HG02870 (cell line): Measurements from ENCODE around the gene STK11IP.

Source experiments
- ATAC-seq: cut with Tn5 transposase; IDR thresholded peaks from one replicate; pipeline ENCODE4 v1.9.1; 2021; ENCODE audit warnings: mild to moderate bottlenecking, moderate library complexity; ENCODE audit not compliant: unreplicated experiment

Gene STK11IP

DNA sequence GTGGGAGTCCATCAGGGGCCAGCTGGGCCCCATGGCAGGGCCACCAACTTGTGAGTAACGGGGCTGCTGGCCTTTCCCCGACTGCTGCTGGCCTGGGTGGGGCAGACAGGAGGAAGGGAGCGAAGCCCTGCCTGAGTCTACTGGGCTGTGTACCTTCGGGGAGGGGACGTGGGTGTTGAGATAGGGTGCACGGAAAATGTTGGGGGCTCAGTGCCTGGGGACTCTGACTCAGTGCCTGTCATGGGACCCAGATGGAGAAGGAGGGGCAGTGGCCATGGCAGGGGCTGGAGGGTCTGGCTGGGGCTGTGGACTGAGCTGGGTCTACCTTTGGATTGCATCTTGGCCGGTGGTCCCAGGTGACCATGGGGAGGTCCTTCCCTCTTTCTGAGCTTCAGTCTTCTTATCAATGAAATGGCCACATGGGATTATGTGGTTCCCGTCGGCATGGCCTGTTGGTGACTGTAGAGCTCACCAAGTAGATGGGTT, 33.8 kb downstream of the STK11IP start:
- ATAC-seq = no peak

DNA sequence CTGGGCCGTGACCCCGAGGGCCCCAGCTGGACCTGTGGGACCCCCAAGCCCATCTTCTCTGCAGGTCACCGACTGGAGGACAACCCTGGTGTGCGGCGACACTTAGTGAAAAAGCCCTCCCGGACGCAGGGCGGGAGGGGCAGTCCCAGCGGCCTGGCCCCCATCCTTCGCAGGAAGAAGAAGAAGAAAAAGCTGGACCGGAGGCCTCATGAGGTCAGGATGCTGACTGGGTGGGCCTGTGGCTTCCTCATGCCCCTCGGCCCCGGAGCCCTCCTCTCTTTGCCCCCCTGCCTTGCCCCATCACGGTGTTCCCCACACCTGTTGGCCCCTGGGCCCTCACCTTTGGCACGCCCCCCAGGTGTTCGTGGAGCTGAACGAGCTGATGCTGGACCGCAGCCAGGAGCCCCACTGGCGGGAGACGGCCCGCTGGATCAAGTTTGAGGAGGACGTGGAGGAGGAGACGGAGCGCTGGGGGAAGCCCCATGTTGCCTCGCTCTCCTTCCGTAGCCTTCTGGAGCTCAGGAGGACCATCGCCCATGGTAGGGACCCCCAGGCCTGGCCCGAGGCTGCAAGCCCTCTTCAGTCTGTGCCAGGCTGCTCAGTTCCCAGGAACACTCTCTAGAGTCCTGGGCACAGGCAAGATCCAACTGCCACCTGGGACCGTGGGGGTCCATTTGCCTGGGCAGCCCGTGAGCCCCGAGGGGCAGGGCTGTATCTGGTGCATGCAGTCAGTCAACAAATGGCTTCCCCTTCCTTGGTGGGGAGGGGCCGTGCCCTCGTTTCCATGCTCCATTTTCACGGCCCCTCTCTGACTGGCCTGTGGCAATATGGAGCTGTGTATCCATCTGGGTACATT, 34.5 kb downstream of the STK11IP start:
- ATAC-seq = no peak

DNA sequence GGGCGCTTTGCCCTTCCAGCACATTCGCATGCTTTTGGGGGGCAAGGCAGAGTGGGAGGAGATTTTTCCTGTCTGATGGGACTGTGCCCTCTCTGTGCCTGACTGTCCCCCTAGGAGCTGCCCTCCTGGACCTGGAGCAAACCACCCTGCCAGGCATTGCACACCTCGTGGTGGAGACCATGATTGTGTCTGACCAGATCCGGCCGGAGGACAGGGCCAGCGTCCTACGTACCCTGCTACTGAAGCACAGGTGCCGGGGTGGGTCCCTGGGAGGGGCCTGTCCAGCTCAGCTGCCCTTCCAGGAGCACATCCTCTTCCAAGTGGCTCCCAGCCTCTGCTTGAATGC, 35.1 kb downstream of the STK11IP start:
- ATAC-seq = no peak

DNA sequence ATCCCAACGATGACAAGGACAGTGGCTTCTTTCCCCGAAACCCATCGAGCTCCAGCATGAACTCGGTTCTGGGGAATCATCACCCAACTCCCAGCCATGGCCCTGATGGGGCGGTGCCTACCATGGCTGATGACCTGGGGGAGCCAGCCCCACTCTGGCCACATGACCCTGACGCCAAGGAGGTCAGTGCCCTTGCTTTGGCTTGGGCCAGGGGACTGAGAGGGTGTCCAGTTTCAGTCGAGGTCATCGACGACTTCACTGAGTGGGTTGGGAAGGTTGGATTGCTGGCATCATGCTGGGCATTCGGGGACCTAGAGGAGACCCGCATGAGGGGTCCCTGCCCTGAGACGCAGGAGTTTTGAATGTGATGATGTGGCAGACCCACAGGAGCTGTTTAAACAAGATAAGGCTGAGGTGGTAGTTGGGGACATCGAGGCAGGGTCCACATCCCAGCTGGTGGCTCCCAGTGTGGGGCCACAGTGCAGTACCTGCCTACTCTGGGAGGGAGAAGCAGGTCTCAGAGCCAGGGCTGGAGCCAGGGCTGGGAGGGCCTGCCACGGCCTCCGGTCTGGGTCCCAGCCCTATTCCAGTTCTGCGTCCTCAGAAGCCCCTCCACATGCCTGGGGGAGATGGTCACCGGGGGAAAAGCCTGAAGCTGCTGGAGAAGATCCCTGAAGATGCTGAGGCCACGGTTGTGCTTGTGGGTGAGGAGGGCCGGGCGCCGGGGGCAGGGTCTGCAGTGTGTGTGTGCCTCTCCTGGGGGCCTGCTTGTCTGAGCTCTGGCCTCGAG, 35.8 kb downstream of the STK11IP start:
- ATAC-seq = no peak

DNA sequence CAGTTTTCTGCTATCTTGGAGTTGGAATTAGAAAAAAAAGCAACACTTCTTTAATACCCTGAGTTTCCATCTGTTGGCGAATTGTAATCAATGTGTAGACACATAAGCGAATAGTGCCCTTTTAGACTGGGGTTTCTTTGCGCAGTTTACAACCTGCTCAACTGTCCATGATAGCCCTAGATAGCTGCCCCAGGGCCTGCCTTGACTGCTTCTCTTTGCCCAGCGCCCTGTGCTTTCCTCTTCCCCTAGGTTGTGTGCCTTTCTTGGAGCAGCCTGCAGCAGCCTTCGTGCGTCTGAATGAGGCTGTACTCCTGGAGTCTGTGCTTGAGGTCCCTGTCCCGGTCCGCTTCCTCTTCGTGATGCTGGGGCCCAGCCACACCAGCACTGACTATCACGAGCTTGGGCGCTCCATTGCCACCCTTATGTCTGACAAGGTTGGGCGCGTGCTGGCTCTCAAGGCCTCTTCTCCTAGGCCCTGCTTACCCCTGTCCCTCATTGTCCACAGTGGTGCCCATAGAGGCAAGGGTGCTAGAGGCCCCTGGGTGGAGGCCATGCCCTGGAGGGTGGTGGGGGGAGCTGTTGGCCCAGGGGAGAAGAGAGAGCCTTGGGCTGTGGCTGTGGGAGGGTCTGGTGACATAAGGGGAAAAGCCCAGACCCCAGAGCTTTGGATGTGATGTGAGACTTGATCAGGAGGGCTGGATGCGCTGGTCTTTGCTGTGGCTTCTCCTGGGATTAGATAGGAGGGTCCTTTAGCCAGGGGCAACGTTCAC, 36.7 kb downstream of the STK11IP start:
- no peak for ATAC-seq

DNA sequence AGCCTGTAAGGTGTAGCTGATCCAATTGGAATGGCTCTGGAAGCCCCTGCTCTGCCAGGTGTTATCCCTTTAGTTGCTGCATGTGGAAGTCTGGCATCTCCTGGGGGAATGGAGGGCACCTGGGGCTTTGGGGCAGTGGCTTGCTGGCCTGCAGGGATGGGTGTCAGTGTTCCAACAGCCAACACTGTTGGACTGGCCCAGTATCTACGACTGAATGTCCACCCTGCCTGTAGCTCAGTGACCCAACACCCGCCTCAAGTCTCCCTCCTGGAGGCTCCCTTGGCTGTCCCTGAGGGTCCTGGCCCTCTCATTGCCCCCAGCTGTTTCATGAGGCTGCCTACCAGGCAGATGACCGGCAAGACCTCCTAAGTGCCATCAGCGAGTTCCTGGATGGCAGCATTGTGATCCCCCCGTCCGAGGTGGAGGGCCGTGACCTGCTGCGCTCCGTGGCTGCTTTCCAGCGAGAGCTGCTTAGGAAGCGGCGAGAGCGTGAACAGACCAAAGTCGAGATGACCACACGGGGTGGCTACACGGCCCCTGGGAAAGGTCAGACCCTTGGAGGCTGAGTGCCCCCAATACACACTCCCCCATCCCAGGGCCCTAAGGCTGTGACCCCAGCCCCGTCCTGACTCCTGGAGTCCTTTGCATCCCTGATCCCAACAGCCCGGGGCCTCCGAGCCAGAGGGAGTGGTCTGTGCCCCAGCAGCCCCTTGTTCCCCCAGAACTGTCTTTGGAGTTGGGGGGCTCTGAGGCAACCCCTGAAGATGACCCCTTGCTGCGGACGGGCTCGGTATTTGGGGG, 37.5 kb downstream of the STK11IP start:
- ATAC-seq = no peak

DNA sequence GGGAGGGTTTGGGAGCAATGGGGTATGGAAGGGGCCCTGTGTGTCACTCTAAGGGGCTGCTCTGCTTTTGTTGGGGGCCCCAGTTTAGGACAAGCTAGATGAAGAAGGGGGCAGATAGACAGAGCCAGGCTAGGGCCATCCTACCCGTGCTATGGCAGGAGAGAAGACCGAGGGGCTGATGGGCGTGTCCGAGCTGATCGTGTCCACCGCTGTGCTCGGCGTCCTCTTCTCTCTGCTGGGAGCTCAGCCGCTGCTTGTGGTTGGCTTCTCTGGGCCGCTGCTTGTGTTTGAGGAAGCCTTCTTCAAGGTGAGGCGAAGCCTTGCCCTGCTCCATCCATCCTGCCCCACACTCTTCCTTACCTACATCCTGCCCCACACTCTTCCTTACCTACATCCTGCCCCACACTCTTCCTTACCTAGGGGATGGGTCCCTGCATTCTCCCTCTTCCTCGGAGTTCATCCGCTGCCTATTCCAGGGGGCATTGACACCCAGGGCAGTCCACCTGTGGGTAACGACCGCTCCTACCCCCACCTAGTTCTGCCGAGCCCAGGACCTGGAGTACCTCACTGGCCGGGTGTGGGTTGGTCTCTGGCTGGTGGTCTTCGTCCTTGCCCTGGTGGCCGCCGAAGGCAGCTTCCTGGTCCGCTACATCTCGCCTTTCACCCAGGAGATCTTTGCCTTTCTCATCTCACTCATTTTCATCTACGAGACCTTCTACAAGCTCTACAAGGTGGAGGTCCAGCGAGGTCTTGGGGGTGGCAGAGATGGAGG, 38.7 kb downstream of the STK11IP start:
- ATAC-seq = no peak

DNA sequence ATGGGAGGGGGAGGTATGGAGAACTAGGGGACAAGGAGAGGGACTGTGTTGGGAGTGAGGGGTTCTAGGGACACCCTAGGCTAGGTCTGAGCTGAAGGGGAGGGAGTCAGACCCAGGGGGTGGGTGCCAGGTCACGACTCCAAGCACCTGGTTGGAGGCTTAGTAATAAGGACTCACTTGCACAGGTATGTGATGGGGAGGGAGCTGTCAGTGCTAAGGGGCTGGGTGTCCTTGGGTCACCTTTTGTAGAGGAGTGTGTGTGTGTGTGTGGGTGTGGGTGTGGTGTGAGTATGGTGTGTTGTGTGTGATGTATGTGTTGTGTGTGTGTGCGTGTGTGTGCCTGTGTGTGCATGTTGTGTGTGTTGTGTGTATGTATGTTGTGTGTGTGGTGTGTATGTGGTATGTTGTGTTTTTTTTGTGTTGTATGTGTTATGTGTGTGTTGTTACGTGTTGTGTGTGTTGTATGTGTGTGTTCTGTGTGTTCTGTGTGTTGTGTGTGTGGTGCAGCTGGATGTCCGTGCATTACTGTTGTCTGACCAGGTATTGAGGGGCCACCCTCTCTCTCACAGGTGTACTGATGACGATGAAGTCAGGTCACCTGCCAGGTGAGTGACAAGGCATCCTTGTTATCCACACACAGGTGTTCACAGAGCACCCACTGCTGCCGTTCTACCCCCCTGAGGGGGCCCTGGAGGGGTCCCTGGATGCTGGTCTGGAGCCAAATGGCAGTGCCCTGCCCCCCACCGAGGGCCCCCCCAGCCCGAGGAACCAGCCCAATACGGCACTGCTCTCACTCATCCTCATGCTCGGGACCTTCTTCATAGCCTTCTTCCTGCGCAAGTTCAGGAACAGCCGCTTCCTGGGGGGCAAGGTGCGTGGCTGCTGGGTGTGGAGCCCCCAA, 39.5 kb downstream of the STK11IP start:
- ATAC-seq = no peak

DNA sequence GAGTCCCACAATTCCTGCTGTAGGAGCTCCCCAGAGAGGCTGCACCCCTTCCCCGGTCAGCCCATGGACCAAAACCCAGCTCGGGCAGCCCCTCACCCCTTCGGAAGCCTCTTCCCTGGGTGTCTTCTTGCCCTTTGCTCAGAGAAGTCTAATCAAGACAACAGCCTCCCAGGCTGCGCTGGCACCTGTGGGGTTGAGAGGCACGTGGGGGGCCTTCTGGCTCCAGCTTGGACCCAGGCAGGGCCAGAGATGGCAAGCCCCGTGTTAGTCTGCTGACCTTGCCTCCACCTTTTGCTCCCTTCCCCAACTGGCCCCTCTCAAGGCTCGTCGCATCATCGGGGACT, 40.2 kb downstream of the STK11IP start:
- no peak for ATAC-seq

DNA sequence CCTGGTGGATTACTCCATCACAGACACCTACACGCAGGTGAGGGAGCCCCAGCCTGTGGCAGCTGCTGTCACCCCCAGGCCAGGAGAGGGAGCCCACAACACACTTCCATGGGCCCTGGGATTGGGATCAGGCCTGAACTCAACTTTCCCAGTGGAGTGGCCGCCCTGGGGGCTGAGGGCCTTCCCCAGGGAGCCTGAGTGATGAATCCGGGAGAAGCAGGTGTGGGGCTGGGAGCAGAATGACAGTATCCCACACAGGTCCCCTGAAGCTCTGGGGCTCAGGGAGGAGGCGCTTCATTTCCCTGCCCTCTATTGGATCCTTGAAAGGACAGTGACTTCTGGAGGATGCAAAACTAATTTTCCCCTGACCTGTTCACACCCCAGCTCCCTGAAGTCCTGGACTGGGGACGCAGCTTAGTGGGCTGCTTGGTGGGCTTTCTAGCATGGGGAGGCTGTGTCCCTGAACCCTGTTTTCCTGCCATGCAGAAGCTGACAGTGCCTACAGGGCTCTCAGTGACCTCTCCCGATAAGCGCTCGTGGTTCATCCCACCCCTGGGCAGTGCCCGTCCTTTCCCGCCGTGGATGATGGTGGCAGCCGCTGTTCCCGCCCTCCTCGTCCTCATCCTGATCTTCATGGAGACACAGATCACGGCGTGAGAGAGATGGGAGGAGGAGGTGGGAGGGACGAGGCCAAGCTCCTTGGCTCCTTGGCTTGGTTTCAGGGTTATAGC, 40.7 kb downstream of the STK11IP start:
- no peak for ATAC-seq

DNA sequence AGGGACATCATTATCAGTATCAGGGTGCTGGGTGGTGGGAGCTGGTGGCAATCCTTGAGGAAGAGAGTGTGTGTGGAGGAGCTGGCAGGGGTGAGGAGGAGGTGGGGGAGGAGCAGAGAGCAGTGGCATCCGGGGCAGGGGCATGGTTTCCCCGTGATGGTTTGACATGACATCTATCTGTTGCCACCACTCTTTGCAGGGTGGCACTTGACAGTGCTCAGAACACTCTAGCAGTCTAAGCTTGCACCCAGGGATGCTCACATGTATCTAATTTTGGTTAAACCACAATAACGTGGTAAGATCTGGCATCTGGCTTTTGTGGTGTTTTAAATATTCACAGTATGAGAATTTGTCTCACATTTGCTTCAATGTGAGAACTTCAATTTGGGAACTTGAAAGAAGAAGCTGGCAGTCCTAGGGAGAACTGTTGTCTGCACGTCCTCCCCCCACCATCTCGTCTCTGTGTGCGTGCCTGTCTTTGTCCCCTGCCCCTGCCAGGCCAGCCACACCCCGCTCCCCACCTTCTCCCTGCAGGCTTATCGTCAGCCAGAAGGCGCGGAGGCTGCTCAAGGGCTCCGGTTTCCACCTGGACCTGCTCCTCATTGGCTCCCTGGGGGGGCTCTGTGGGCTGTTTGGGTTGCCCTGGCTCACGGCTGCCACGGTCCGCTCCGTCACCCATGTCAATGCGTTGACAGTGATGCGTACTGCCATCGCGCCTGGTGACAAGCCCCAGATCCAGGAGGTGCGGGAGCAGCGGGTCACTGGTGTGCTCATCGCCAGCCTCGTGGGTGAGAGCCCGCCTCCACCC, 41.5 kb downstream of the STK11IP start:
- no peak for ATAC-seq

DNA sequence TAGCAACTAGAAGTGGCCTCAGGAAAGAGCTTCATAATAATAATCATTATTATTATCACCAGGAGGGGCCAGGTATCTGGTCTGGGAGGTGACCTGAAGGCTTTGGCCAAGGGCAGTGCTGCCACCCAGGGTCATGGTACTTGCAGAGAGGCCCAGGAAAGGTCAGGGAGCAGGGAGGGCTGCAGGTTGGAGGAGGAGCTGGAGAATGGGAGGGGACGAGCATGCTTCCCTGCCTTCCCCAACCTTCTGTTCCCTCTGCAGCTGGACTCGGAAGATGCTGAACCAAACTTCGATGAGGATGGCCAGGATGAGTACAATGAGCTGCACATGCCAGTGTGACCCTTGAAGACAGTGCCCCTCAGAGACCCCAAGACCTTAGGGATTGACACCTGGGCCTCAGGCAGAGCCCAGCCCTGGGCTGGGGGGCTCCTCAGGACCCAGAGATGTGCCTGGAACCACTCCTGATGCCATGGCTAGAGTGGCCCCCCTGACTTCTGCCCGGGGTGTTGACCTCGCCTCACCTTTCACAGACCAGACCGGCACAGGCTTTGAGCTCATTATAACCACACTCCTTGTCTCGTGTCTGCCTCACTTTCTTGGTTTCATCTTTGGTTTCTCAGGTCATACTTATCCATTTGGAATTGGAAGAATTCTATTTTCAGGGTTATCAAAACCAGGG, 43.9 kb downstream of the STK11IP start:
- ATAC-seq = no peak

DNA sequence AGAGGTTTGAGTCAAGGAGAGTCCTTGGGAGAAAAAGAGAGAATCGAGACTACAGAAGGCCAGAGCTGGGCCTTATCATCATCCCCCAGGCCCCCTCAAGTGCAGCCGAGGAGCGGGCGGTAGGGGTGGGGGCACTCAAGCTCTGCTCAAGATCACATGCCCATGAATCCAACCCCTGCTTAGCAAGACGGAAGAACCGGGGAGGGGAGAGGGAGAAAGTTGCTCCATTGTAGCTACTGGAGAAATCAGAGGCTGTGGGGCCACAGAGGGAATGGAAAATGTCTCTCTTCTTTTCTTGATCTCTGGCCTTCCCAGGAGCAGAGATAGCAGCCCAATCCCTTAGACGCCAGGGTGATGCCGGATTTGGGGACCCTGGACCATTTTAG, 44.4 kb downstream of the STK11IP start:
- ATAC-seq = no peak

DNA sequence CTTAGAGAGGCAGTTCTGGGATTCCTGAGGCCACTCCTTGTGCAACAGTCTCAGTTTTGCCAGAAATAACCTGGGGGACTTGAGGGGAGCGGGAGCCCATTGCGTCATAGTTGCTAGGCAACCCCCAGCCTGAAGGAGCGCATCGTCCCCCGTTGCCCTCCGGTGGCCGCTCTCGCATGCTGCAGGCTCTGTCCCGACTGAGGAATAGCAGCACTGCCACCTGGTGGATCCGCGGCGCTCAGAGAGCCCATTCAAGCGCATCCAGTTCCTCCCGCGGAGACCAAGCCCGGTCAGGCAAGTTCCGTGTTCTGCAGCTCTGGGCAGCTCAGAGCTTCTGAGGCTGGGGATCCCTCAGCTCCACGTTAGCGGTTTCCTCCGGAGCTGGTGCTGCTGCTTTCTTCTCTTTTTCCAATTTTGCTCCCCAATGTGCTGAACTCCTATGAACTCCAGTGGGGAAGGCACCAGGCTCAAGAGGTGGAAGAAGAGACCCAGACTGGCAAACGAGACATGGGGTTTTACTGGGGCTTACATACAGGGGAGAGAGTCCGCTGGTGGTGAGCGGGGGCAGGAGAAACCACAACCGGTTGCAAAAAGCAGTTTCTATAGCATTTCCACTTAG, 44.9 kb downstream of the STK11IP start:
- peak; percentile 96 for ATAC-seq

DNA sequence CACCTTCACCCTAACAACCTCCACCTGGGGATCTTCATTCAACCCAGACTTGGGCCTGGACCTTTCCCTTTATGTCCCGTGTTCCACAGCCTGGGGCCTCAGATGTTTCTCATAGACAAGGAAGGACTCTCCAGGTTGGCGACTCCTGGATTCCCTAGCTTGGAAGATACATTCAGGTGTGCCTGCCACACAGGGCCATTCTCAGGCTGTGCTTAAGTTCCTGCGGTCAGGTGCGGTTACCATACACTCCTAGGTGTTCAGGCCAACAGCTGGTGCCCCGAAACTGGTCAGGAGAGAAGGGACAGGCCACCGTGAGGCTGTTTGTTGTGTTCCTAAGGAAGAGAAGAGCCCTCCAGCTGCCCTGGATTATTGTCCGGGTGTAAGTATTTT, 45.4 kb downstream of the STK11IP start:
- no peak for ATAC-seq

DNA sequence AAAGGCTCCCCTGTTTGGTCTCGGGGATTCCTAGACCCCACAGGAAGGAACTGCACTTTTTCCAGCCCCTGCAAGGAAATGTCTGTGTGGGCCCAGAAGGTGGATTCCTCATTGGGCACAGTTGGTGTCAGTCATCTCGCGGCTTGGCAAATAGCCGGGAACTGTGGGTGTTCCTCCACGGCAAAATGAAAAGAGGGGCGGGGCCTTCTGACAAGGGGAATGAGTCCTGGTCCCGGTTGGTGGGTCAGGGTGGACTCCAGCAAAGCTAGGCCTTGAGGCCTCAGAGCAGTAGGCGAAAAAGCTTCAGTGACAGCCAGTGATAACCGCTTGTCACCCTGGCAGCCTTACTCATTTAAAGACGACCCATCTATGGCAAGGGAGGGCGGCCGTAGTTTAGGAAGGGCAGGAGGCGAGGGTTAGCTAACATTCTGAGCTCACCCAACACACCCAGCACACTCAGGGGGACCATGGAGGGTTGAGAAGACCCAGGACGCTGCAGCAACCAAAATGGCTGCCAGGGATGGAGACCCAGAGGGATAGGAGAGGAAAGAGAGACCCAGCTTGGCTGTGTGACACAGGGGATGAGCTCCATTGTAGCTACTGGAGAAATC, 46.2 kb downstream of the STK11IP start:
- ATAC-seq = no peak
